Adipocyte (in vitro differentiated cells): ENCODE data around the gene UBIAD1.
A peak's percentile ranks its signal among the peaks of the same experiment; 100 is the strongest.

ENCODE experiments used
- DNase-seq: peaks from one replicate; pipeline ENCODE4 v3.0.0-alpha.2; 2015; ENCODE audit warnings: low read depth
- H3K27me3 ChIP-seq: replicated peaks from 2 replicates; pipeline ENCODE4 v1.7.0; 2013; ENCODE audit warnings: mild to moderate bottlenecking, low read length, moderate library complexity; ENCODE audit not compliant: control insufficient read depth, insufficient read depth
- H3K36me3 ChIP-seq: 2 replicates; pipeline ENCODE4 v1.7.0; 2013; ENCODE audit warnings: low read length, mild to moderate bottlenecking, moderate library complexity; ENCODE audit not compliant: control insufficient read depth, insufficient read depth, severe bottlenecking
- H3K4me1 ChIP-seq: 2 replicates; pipeline ENCODE4 v1.7.0; 2013; ENCODE audit warnings: mild to moderate bottlenecking, low read length, moderate library complexity; ENCODE audit not compliant: control insufficient read depth, insufficient read depth
- H3K4me3 ChIP-seq: 2 replicates; pipeline ENCODE4 v1.7.0; 2013; ENCODE audit warnings: mild to moderate bottlenecking, low read length, moderate library complexity
- H3K9ac ChIP-seq: 2 replicates; pipeline ENCODE4 v1.7.0; 2013; ENCODE audit warnings: mild to moderate bottlenecking, low read length, moderate library complexity
- H3K9me3 ChIP-seq: 2 replicates; pipeline ENCODE4 v1.7.0; 2013; ENCODE audit warnings: mild to moderate bottlenecking, low read length, moderate library complexity; ENCODE audit not compliant: control insufficient read depth

Gene UBIAD1

GRCh38 chr1:11318982-11319381, 46.0 kb downstream of the UBIAD1 start:
- H3K9ac ChIP-seq = no peak overlapping the region
- H3K36me3 ChIP-seq = no peaks in the 10 kb centered on the region
- H3K9me3 ChIP-seq = no peaks in the 10 kb centered on the region
- H3K27me3 ChIP-seq = peaks cover 21% of the 10 kb centered on the region
- no peak for DNase-seq
- H3K4me1 ChIP-seq = peaks cover 18% of the 10 kb centered on the region
- no peak overlapping the region for H3K4me3 ChIP-seq

GRCh38 chr1:11320153-11320936, 47.3 kb downstream of the UBIAD1 start:
- DNase-seq = peak; percentile 5
- Histone ChIP-seq H3K36me3 (no peaks in the 10 kb centered on the region), H3K27me3 (peaks cover 28% of the 10 kb centered on the region), H3K9me3 (no peaks in the 10 kb centered on the region), H3K4me1 (peaks cover 13% of the 10 kb centered on the region), H3K4me3 (no peak overlapping the region), H3K9ac (no peak overlapping the region)

DNA sequence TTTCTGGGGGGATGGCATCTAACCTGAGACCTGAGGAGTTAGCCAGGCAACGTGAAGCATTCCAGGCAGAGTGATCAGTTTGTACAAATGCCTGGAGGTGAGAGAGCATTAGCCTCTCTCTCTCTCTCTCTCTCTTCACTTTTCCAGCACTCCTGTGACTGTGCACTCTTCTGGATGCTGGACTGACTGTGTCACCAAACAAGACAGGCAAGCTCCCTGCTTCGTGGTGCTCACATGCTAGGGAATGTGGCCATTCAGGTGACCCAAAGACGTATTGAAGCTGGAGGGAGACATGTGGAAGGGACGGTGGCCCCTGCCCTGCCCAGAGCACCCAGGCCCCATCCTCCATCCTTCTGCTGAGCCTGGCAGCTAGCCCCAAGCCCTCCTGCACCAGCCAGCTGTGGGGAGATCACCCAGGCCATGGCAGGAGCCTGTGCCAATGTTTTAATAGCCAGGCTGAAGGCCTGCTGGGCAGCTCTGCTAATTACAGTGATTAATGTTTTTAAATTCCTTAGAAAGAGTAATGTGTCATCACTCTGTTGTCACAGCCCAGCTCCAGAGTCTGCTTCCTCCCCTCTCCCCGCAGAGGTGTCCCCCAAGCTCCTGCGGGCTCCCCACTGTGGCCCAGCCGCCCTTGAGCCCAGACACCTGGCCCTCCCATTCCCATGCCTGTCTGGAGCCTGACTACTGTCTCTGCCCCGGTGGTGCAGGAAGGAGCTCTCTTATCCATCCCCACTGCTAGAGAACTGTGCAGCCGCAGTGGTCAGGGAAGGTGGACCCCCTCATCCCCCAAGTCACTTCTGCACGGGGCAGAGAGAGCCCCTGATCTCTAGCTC, 48.9 kb downstream of the UBIAD1 start:
- Histone ChIP-seq H3K9ac (no peak overlapping the region), H3K9me3 (no peaks in the 10 kb centered on the region), H3K27me3 (peaks cover 31% of the 10 kb centered on the region), H3K4me3 (no peak overlapping the region), H3K36me3 (no peaks in the 10 kb centered on the region), H3K4me1 (peaks cover 3% of the 10 kb centered on the region)
- no peak for DNase-seq

DNA sequence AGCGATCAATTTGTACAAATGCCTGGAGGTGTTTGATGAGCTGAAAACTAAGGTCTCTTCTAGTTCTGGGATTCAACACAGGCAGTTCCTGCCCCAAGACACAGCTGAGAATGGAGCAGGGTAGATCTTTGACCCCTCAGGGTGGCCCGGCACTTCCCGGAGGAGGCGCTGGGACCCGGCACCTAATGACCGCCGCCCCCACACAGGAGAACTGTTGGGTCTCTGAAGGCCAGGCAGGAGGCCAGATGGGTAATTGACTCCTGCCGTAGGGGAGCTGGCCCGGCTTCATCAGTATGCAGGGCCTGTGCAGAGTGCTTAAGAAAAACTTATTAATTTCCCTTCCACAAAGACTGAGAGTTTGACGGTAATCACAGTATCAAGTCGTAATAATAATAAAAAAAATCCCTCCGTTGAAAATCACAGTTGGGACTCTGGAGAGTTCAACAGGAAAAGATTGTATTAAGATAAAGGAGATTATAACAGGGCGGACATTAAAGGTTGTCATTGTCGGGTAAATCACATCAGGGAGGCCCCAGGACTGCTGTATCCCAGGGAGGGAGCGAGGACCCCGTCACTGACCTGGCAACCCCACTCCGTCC, 51.7 kb downstream of the UBIAD1 start:
- Histone ChIP-seq H3K4me3 (no peak overlapping the region), H3K9ac (no peak overlapping the region), H3K27me3 (peaks cover 39% of the 10 kb centered on the region), H3K4me1 (no peaks in the 10 kb centered on the region), H3K36me3 (no peaks in the 10 kb centered on the region), H3K9me3 (no peaks in the 10 kb centered on the region)
- no peak for DNase-seq

- Histone ChIP-seq H3K27me3 (peaks cover 28% of the 10 kb centered on the region), H3K9ac (no peak overlapping the region), H3K9me3 (no peaks in the 10 kb centered on the region), H3K36me3 (no peaks in the 10 kb centered on the region), H3K4me3 (no peak overlapping the region), H3K4me1 (no peaks in the 10 kb centered on the region)
- no peak for DNase-seq
Measured at GRCh38 chr1:11326070-11326469, 53.1 kb downstream of the UBIAD1 start.

GRCh38 chr1:11328444-11328843, 55.4 kb downstream of the UBIAD1 start:
- Histone ChIP-seq H3K9ac (no peak overlapping the region), H3K9me3 (no peaks in the 10 kb centered on the region), H3K4me1 (no peaks in the 10 kb centered on the region), H3K27me3 (peaks cover 27% of the 10 kb centered on the region), H3K4me3 (no peak overlapping the region), H3K36me3 (no peaks in the 10 kb centered on the region)
- no peak for DNase-seq

DNA sequence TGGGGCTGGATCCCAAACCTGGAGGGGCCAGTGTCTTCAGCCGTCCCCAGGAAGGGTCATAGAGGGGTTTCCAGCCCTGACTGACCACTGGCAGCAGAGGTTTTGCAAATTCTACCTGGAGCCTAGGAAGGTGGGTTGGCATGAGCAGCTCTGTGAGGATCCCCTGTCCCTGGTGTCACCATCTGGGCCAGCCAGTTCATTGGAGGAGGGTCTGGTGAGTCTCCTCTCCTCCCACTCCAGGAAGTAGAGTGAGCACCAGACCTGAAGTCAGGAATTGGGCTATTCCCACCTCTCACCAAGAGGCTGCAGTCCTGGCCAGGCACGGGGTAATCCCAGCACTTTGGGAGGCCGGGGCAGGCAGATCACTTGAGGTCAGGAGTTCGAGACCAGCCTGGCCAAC, 57.4 kb downstream of the UBIAD1 start:
- H3K9ac ChIP-seq = no peak overlapping the region
- no peaks in the 10 kb centered on the region for H3K36me3 ChIP-seq
- H3K27me3 ChIP-seq = peaks cover 18% of the 10 kb centered on the region
- DNase-seq = no peak
- no peaks in the 10 kb centered on the region for H3K4me1 ChIP-seq
- no peaks in the 10 kb centered on the region for H3K9me3 ChIP-seq
- no peak overlapping the region for H3K4me3 ChIP-seq

- no peak for DNase-seq
- Histone ChIP-seq H3K4me3 (no peak overlapping the region), H3K9me3 (no peaks in the 10 kb centered on the region), H3K9ac (no peak overlapping the region), H3K27me3 (peaks cover 22% of the 10 kb centered on the region), H3K36me3 (no peaks in the 10 kb centered on the region), H3K4me1 (no peaks in the 10 kb centered on the region)
Measured at GRCh38 chr1:11331036-11331944, 58.3 kb downstream of the UBIAD1 start.

DNA sequence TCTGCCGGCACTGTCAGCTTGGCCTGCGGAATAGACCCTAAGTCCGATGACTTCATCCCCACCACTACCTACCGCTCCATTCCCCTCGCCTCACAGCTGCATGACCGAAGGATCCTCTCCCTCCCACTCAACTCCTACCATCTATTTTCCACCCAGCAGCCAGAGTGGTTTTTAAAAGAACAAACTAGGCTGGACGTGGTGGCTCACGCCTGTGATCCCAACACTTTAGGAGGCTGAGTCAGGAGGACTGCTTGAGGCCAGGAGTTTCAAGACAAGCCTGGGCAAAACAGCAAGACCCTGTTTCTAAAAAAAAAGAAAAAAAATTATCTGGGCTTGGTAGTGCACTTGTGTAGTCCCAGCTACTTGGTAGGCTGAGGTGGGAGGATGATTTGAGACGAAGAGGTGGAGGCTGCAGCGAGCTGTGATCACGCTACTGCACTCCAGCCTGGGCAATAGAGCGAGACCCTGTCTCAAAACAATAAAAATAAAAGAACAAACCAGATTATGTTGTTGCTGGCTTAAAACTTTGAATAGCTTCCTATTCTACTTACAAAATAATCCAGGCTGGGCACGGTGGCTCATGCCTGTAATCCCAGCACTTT, 59.0 kb downstream of the UBIAD1 start:
- H3K36me3 ChIP-seq = no peaks in the 10 kb centered on the region
- peaks cover 25% of the 10 kb centered on the region for H3K27me3 ChIP-seq
- H3K9ac ChIP-seq = no peak overlapping the region
- no peaks in the 10 kb centered on the region for H3K4me1 ChIP-seq
- no peak overlapping the region for H3K4me3 ChIP-seq
- H3K9me3 ChIP-seq = no peaks in the 10 kb centered on the region
- no peak for DNase-seq

GRCh38 chr1:11333631-11334030, 60.6 kb downstream of the UBIAD1 start:
- Histone ChIP-seq H3K36me3 (no peaks in the 10 kb centered on the region), H3K4me1 (no peaks in the 10 kb centered on the region), H3K9me3 (no peaks in the 10 kb centered on the region), H3K27me3 (peaks cover 25% of the 10 kb centered on the region), H3K9ac (no peak overlapping the region), H3K4me3 (no peak overlapping the region)
- no peak for DNase-seq
